Sigmoid colon (tissue), 7 donors: ENCODE results near the gene STARD9. TPM values are rescaled to one million over a fixed set of nuclear protein-coding genes. Genes with fewer than 3 reads are reported as not detected.

Experiments
- DNase-seq: peaks from one replicate; pipeline ENCODE4 v3.0.0-alpha.2; 2019
- H3K27ac ChIP-seq, 4 donors: fragments of 200-600 bp; sonication (generic); one replicate each; pipeline ENCODE4 v1.5.1; 2016 to 2019; ENCODE audit warnings: mild to moderate bottlenecking in 1 of 4
- H3K27me3 ChIP-seq, 3 donors: fragments of 200-600 bp; sonication (generic); one replicate each; pipeline ENCODE4 v1.5.1; 2019; ENCODE audit warnings: mild to moderate bottlenecking in 1 of 3
- H3K36me3 ChIP-seq, 4 donors: fragments of 200-600 bp; sonication (generic); one replicate each; pipeline ENCODE4 v1.5.1; 2016 to 2019
- H3K4me1 ChIP-seq, 4 donors: fragments of 200-600 bp; sonication (generic); one replicate each; pipeline ENCODE4 v1.5.1; 2017 to 2019
- H3K4me3 ChIP-seq, 4 donors: fragments of 200-600 bp; sonication (generic); one replicate each; pipeline ENCODE4 v1.5.1; 2017 to 2019; ENCODE audit warnings: mild to moderate bottlenecking in 2 of 4, moderate library complexity in 1 of 4
- H3K9me3 ChIP-seq, 4 donors: fragments of 200-600 bp in 3 of 4; sonication (generic) in 3 of 4; one replicate each; pipeline versions ENCODE4 v1.5.1 to v1.6.1; 2013 to 2019
- EP300 ChIP-seq, 4 donors: sonication (generic); formaldehyde crosslinking; IDR thresholded peaks; one replicate each; pipeline ENCODE4 v1.6.1; 2017; ENCODE audit warnings: antibody characterized with exemption in 4 of 4
- POLR2A ChIP-seq, 2 donors: fragments of 450-650 bp; IDR thresholded peaks; one replicate each; pipeline ENCODE4 v1.6.1; 2016; ENCODE audit warnings: antibody characterized with exemption in 2 of 2, mild to moderate bottlenecking in 2 of 2, moderate library complexity in 2 of 2
- POLR2AphosphoS5 ChIP-seq, 4 donors: sonication (generic); formaldehyde crosslinking; IDR thresholded peaks; one replicate each; pipeline ENCODE4 v1.6.1; 2017; ENCODE audit warnings: antibody characterized with exemption in 4 of 4
- WGBS, 2 donors: extraction: QIAGEN DNeasy Blood & Tissue Kit; methylation state at CpG; one replicate each; pipeline ENCODE4 v1.1.7; 2013; 5-methylcytosine and 5-hydroxymethylcytosine counted together
- intact Hi-C: fragments of 100-400 bp; cut with DNase I; formaldehyde crosslinking; loops from one replicate; pipeline ENCODE4 v1.15.1; 2023
- polyA plus RNA-seq, 3 donors: library from polyadenylated mRNA; stranded (reverse); fragments of 200-250 nt; gene quantifications; one replicate each; pipeline ENCODE4 v1.2.3, GENCODE V29; 2013
- total RNA-seq, 4 donors: library from RNA; depleted of rRNA; stranded (reverse); fragments of >200 nt; gene quantifications; one replicate each; pipeline ENCODE4 v1.1.0, GENCODE V29; 2016
- TF ChIP-seq, protein P1 (sequence below), 4 experiments: fragments of 450-650 bp in 3 of 4; fragments of 200-600 bp in 1 of 4; IDR thresholded peaks; one replicate each; pipeline ENCODE4 v1.5.1; 2016 to 2019; ENCODE audit warnings: antibody characterized with exemption in 4 of 4, mild to moderate bottlenecking in 3 of 4, moderate library complexity in 2 of 4
- donor health status: healthy with polysubstance abuse.
- donor health status: Bipolar disorder and iron deficiency.
- donor health status: healthy.

Gene STARD9
- total and polyA plus RNA-seq, 7 donors, result 0.60 to 125 (median 36.4) TPM

- WGBS, 2 donors, result 1 to 9% methylated on average over 9 of the region's 9 CpGs
- Histone ChIP-seq H3K4me3 (peak overlapping the region; percentile 72 to 94 (median 80)), H3K27me3 (no peaks in the 10 kb centered on the region), H3K9me3 (no peaks in the 10 kb centered on the region), H3K36me3 (peaks cover 6 to 28% (median 17%) of the 10 kb centered on the region in 4 donors), H3K27ac (peak overlapping the region; percentile 89 to 97 (median 92)), H3K4me1 (peaks cover 0 to 26% (median 24%) of the 10 kb centered on the region in 4 donors)
- no peak for TF ChIP-seq POLR2AphosphoS5 (IDR thresholded peaks at IDR 0.05)
- TF ChIP-seq, protein P1, sequence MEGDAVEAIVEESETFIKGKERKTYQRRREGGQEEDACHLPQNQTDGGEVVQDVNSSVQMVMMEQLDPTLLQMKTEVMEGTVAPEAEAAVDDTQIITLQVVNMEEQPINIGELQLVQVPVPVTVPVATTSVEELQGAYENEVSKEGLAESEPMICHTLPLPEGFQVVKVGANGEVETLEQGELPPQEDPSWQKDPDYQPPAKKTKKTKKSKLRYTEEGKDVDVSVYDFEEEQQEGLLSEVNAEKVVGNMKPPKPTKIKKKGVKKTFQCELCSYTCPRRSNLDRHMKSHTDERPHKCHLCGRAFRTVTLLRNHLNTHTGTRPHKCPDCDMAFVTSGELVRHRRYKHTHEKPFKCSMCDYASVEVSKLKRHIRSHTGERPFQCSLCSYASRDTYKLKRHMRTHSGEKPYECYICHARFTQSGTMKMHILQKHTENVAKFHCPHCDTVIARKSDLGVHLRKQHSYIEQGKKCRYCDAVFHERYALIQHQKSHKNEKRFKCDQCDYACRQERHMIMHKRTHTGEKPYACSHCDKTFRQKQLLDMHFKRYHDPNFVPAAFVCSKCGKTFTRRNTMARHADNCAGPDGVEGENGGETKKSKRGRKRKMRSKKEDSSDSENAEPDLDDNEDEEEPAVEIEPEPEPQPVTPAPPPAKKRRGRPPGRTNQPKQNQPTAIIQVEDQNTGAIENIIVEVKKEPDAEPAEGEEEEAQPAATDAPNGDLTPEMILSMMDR (IDR thresholded peaks at IDR 0.05), result no peak
- no peak for TF ChIP-seq EP300 (IDR thresholded peaks at IDR 0.05)
- no peak for TF ChIP-seq POLR2A (IDR thresholded peaks at IDR 0.05)
- no peak for DNase-seq
- intact Hi-C loops, result loop anchor here (2.0 to 5.0 kb wide), 3 partner anchors 34 to 103 kb away; partner anchors contain the start of gene SNAP23
Measured at GRCh38 chr15:42547918-42548248, 27.5 kb upstream of the STARD9 start.

GRCh38 chr15:42548249-42549031 is 27.0 kb upstream of the STARD9 start, which contains the start of the genes HAUS2 and LRRC57:
Gene HAUS2, plus strand, starts transcription at chr15:42548838. Its CDS starts 35 bp downstream, at chr15:42548873.
Gene LRRC57, minus strand, starts transcription at chr15:42548793. Its CDS starts 359 bp downstream, at chr15:42548434.
- TF ChIP-seq POLR2AphosphoS5 (IDR thresholded peaks at IDR 0.05), result peak; percentile 94 to 98 (median 96)
- TF ChIP-seq POLR2A (IDR thresholded peaks at IDR 0.05), result peak; percentile 84 to 91
- no peak for TF ChIP-seq EP300 (IDR thresholded peaks at IDR 0.05)
- Histone ChIP-seq H3K27ac (peak within 1 kb of the TSS; percentile 89 to 97 (median 92)), H3K4me1 (peaks cover 0 to 26% (median 24%) of the 10 kb centered on the region in 4 donors), H3K27me3 (no peaks in the 10 kb centered on the region), H3K36me3 (peaks cover 6 to 23% (median 15%) of the 10 kb centered on the region in 4 donors), H3K9me3 (no peaks in the 10 kb centered on the region), H3K4me3 (peak within 1 kb of the TSS; percentile 72 to 94 (median 80))
- intact Hi-C loops, result loop anchor here (2.0 to 5.0 kb wide), 3 partner anchors 34 to 102 kb away; partner anchors contain the start of gene SNAP23
- 0% methylated on average over 71 of the region's 71 CpGs for WGBS, 2 donors
- peak; percentile 93 for DNase-seq

DNA sequence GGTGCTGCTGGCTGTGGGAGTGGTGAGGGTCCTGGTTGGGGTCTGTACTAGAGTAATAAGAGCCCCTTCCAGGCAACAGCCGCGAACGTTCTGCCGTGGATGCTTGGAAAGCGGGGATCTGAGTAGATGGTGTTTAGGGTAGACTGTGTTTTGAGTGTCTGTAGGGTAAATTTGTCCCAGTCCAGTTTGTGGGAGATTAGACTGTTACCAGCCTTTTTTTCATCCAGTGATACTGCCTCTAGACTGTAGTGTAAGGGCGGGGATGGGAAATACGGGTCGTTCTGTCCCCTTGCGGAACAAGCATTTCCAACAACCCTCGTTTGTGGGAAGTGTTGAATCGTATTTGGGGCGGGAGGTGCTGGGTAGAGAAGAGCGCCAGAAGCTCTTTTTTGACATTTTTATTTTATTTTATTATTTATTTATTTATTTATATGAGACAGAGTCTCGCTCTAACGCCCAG is 26.3 kb upstream of the STARD9 start:
- H3K9me3 ChIP-seq, result no peaks in the 10 kb centered on the region
- peak overlapping the region; percentile 72 to 94 (median 80) for H3K4me3 ChIP-seq
- intact Hi-C loops, result loop anchor here (2.0 to 5.0 kb wide), 3 partner anchors 33 to 102 kb away; partner anchors contain the start of gene SNAP23
- 0 to 1% methylated on average over 15 of the region's 15 CpGs for WGBS, 2 donors
- TF ChIP-seq EP300 (IDR thresholded peaks at IDR 0.05), result no peak
- TF ChIP-seq, protein P1 (IDR thresholded peaks at IDR 0.05), result no peak
- no peak for TF ChIP-seq POLR2A (IDR thresholded peaks at IDR 0.05)
- no peak for TF ChIP-seq POLR2AphosphoS5 (IDR thresholded peaks at IDR 0.05)
- H3K27me3 ChIP-seq, result no peaks in the 10 kb centered on the region
- no peak for DNase-seq
- H3K4me1 ChIP-seq, result peaks cover 0 to 26% (median 24%) of the 10 kb centered on the region in 4 donors
- peak overlapping the region; percentile 89 to 97 (median 92) for H3K27ac ChIP-seq
- H3K36me3 ChIP-seq, result peaks cover 6 to 17% (median 8%) of the 10 kb centered on the region in 4 donors

DNA sequence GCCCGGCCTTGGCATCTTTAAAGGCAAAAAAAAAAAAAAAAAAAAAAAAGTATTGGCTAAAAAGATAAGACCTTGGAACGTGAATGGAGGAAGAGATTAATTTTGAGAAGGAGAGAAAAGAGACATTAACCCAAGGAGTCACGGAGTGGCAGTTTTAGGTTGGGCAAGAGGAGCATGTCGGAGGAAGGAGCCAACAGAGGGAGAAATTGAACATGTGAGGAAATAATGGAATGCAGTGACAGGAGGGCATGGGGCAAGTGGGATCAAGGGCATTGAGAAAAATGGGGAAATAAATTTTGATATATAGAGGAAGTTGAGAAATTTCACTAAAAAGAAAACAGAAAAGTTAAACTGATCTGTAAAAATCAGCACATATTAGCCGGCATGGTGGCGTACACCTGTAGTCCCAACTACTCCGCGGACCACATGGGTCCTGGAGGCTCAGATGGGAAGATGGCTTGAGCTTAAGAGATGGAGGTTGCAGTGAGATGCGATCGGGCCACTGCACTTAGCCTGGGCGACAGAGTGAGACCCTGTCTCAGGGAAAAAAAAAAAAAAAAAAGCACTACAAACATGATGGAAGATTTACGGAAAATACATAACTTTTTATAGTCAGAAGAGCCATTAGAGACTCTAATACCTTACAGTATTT is 25.5 kb upstream of the STARD9 start:
- peak overlapping the region; percentile 89 to 97 (median 92) for H3K27ac ChIP-seq
- peaks cover 0 to 26% (median 24%) of the 10 kb centered on the region in 4 donors for H3K4me1 ChIP-seq
- intact Hi-C loops, result loop anchor here (2.0 to 5.0 kb wide), 3 partner anchors 32 to 101 kb away; partner anchors contain the start of gene SNAP23
- no peak for DNase-seq
- H3K9me3 ChIP-seq, result no peaks in the 10 kb centered on the region
- peak overlapping the region in 3 of 4 donors; percentile 77 to 94 (median 84) for H3K4me3 ChIP-seq
- TF ChIP-seq, protein P1 (IDR thresholded peaks at IDR 0.05), result no peak
- no peak for TF ChIP-seq POLR2A (IDR thresholded peaks at IDR 0.05)
- WGBS, 2 donors, result 68 to 70% methylated on average over 12 of the region's 12 CpGs
- no peaks in the 10 kb centered on the region for H3K27me3 ChIP-seq
- H3K36me3 ChIP-seq, result peaks cover 0 to 9% (median 2%) of the 10 kb centered on the region in 4 donors
